Endothelial cell of umbilical vein (primary cell): Measurements from ENCODE around the gene SUPT3H. TPM values are rescaled to one million over a fixed set of nuclear protein-coding genes. Genes with fewer than 3 reads are reported as not detected.

Experiments
- BruUV-seq: library from RNA; stranded (reverse); fragments of 400-500 nt; replicated peaks from 2 replicates; lab custom pipeline; 2021; lab: Mats Ljungman, UMichigan
- CTCF ChIA-PET: fragments of 300-600, 350-600 bp; sonication (Branson Sonifier 250); formaldehyde crosslinking; loops from one replicate; lab custom pipeline; 2021; ENCODE audit warnings: antibody characterized with exemption, inconsistent platforms; lab: Charles Lee
- POLR2A ChIA-PET: fragments of 300-600, 350-600 bp; sonication (Branson Sonifier 250); formaldehyde crosslinking; loops from one replicate; lab custom pipeline; 2021; ENCODE audit warnings: antibody characterized with exemption, inconsistent platforms; lab: Charles Lee
- DNase-seq: peaks from one replicate; pipeline ENCODE4 v3.0.0-alpha.2; 2011; ENCODE audit warnings: low read depth, low spot score
- FAIRE-seq: peaks from 2 replicates; lab custom pipeline; 2011; peaks lifted over from hg19 to GRCh38; lab: Jason Lieb, UNC
- H2AFZ ChIP-seq: 2 replicates; pipeline ENCODE4 v1.6.0; 2012; ENCODE audit warnings: low read depth, low read length, control low read depth, inconsistent platforms
- H3K27ac ChIP-seq: 2 replicates; pipeline ENCODE4 v1.5.1; 2011; ENCODE audit warnings: low read depth, mild to moderate bottlenecking, control low read depth, low read length, moderate library complexity; ENCODE audit not compliant: insufficient read depth
- H3K27me3 ChIP-seq, 2 experiments: 2 replicates each; pipeline versions ENCODE4 v1.6.0 to v1.6.1; 2011; ENCODE audit warnings: low read length in 2 of 2, mixed read lengths in 1 of 2; ENCODE audit not compliant: control insufficient read depth in 2 of 2, insufficient read depth in 2 of 2
- H3K36me3 ChIP-seq, 2 experiments: 2 replicates in 1 of 2; 3 replicates in 1 of 2; pipeline ENCODE4 v1.5.1; 2011; ENCODE audit warnings: low read length in 2 of 2, mild to moderate bottlenecking in 1 of 2, moderate library complexity in 1 of 2; ENCODE audit not compliant: control insufficient read depth in 2 of 2, insufficient read depth in 2 of 2; ENCODE audit errors: extremely low read depth in 1 of 2
- H3K4me1 ChIP-seq: 3 replicates; pipeline ENCODE4 v1.5.1; 2011; ENCODE audit warnings: mild to moderate bottlenecking, low read length; ENCODE audit not compliant: control insufficient read depth, insufficient read depth; ENCODE audit errors: extremely low read depth
- H3K4me2 ChIP-seq: 2 replicates; pipeline ENCODE4 v1.6.1; 2011; ENCODE audit warnings: low read length, control low read depth, mixed read lengths; ENCODE audit not compliant: insufficient read depth
- H3K4me3 ChIP-seq, 3 experiments: fragments of 200-600 bp in 1 of 3; sonication (generic), shearing (Covaris generic) in 1 of 3; replicated peaks in 1 of 3; 2 replicates each; pipeline ENCODE4 v1.5.1; 2011 to 2016; ENCODE audit warnings: control low read depth in 3 of 3, low read length in 3 of 3, mild to moderate bottlenecking in 2 of 3, inconsistent platforms in 1 of 3, low read depth in 1 of 3, moderate library complexity in 1 of 3; ENCODE audit not compliant: insufficient read depth in 1 of 3
- H3K79me2 ChIP-seq: 2 replicates; pipeline ENCODE4 v1.6.0; 2012; ENCODE audit warnings: low read length, inconsistent platforms; ENCODE audit not compliant: control insufficient read depth, insufficient read depth
- H3K9ac ChIP-seq: replicated peaks from 2 replicates; pipeline ENCODE3; 2011; ENCODE audit warnings: low read length, control low read depth; ENCODE audit not compliant: insufficient read depth; ENCODE audit errors: extremely low read depth
- H3K9me1 ChIP-seq: replicated peaks from 3 replicates; pipeline ENCODE4 v1.6.0; 2011; ENCODE audit warnings: mild to moderate bottlenecking, low read length; ENCODE audit not compliant: control insufficient read depth, insufficient read depth; ENCODE audit errors: extremely low read depth
- H3K9me3 ChIP-seq: replicated peaks from 2 replicates; pipeline ENCODE4 v1.5.1; 2012; ENCODE audit warnings: low read length, inconsistent platforms; ENCODE audit not compliant: control insufficient read depth, insufficient read depth
- H4K20me1 ChIP-seq: replicated peaks from 2 replicates; pipeline ENCODE3; 2011; ENCODE audit warnings: mild to moderate bottlenecking, low read length; ENCODE audit not compliant: control insufficient read depth, insufficient read depth; ENCODE audit errors: extremely low read depth
- EZH2 ChIP-seq: IDR thresholded peaks from 2 replicates; pipeline ENCODE4 v1.6.1; 2012; ENCODE audit warnings: borderline replicate concordance, low read depth, mild to moderate bottlenecking, moderate library complexity, low read length, inconsistent platforms; ENCODE audit not compliant: severe bottlenecking
- FOS ChIP-seq: IDR thresholded peaks from 2 replicates; pipeline ENCODE4 v1.6.1; 2011; ENCODE audit warnings: mild to moderate bottlenecking, low read length, moderate library complexity, borderline replicate concordance; ENCODE audit not compliant: insufficient read depth
- GATA2 ChIP-seq: IDR thresholded peaks from 2 replicates; pipeline ENCODE4 v1.7.0; 2011; ENCODE audit warnings: low read depth, mild to moderate bottlenecking, moderate library complexity, mixed read lengths, low read length; ENCODE audit not compliant: insufficient read length, insufficient read depth
- JUN ChIP-seq: IDR thresholded peaks from 2 replicates; pipeline ENCODE4 v1.6.1; 2011; ENCODE audit warnings: borderline replicate concordance, low read depth; ENCODE audit not compliant: insufficient read length, insufficient read depth
- MYC ChIP-seq: IDR thresholded peaks from one replicate; pipeline ENCODE4 v1.6.1; 2011; ENCODE audit warnings: mild to moderate bottlenecking, low read depth, low read length
- POLR2A ChIP-seq: IDR thresholded peaks from 2 replicates; pipeline ENCODE4 v1.6.1; 2012; ENCODE audit warnings: low read depth, mild to moderate bottlenecking, control low read depth, low read length
- POLR2AphosphoS5 ChIP-seq: IDR thresholded peaks from 2 replicates; pipeline ENCODE4 v1.6.1; 2012; ENCODE audit warnings: low read depth, mild to moderate bottlenecking, control low read depth, low read length, moderate library complexity; ENCODE audit not compliant: insufficient read depth
- dilution Hi-C: fragments of 300-500 bp; cut with MboI; formaldehyde crosslinking; loops from one replicate; pipeline ENCODE4 v1.15.0; 2019; ENCODE audit warnings: low sequenced_read_pairs; ENCODE audit not compliant: extremely low pct_ligation_motif_present
- intact Hi-C: fragments of 100-400 bp; cut with micrococcal nuclease; formaldehyde crosslinking; loops from one replicate; pipeline ENCODE4 v1.10.0; 2022
- polyA plus RNA-seq, 4 experiments: library from polyadenylated mRNA; depleted of rRNA in 3 of 4; stranded (reverse) in 3 of 4; unstranded in 1 of 4; fragments of >200 nt; gene quantifications; 2 replicates each; pipeline versions ENCODE4 v1.2.1 to v1.2.3, GENCODE V29; 2011 to 2012; ENCODE audit warnings: missing spikeins in 1 of 4
- total RNA-seq: library from RNA; stranded (reverse); gene quantifications from 2 replicates; pipeline ENCODE4 v1.2.3, GENCODE V29; 2021
- TF ChIP-seq, protein P1 (sequence below): IDR thresholded peaks from 2 replicates; pipeline ENCODE4 v1.6.1; 2011; ENCODE audit not compliant: insufficient read depth, insufficient read length
- TF ChIP-seq, protein P2 (sequence below), 2 donors: IDR thresholded peaks; 1 replicate in 1 of 2; 2 replicates in 1 of 2; pipeline ENCODE4 v1.5.1; 2011; ENCODE audit warnings: low read length in 2 of 2, mild to moderate bottlenecking in 2 of 2, moderate library complexity in 2 of 2, control low read depth in 1 of 2, inconsistent platforms in 1 of 2, low read depth in 1 of 2; ENCODE audit not compliant: insufficient read depth in 1 of 2; ENCODE audit errors: extremely low read depth in 1 of 2

Gene SUPT3H
- total and polyA plus RNA-seq, 2 donors (not counting 3 experiments of a cell fraction or from before 2014, with no cell fraction given) = 8.3 to 9.8 TPM

DNA sequence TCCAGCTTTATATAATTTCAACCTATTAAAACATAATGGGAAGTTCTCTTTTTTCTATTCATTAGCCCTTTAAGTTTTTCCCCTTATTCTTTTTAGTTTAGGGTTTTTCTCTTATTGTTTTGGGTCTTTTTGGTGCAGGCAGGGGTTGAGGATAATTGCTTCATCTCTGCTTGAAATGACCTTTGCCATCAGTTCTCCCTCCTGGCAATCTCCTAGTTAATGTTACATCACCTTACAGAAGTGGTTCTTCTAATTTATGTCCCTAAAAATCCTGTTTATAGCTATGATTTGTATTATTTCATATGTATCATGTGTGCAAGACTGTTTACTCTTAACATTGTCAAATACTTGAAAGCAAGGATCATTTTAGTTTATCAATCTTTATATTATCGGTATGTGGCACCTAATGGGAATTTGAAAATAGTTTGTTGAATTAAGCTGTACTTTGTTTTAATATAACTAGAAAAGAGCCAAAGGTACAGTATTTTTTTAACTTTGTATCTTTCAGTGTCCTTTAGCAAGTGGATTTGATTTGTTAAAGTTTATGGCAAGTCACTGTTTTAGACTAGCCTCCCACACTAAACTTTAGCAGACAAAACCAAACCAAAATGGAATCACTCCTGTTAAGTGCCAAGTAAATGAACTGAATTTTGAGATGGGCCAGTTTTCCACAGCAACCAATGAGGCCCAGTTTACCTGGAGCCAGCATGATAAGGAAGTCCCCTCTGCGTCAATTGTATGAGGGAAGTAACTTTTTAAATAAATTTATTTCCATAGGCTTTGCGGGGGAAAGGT is 76.2 kb downstream of the SUPT3H start:
- intact Hi-C loops = no loop called here
- no peaks in the 10 kb centered on the region for H3K36me3 ChIP-seq
- H3K9ac ChIP-seq = no peak overlapping the region
- DNase-seq = no peak
- no peaks in the 10 kb centered on the region for H4K20me1 ChIP-seq
- dilution Hi-C loops = no loop called here
- H3K79me2 ChIP-seq = no peaks in the 10 kb centered on the region
- no peaks in the 10 kb centered on the region for H3K27me3 ChIP-seq
- H3K4me2 ChIP-seq = no peak overlapping the region
- ChIA-PET POLR2A (interaction anchor here (0.6 kb wide), 1 partner anchor 12 kb away, joined by 3 read pairs; no protein-coding TSS in a partner anchor), CTCF (interaction anchor here (0.7 to 2.2 kb wide), 3 partner anchors 10 to 413 kb away, joined by 3 to 6 read pairs (median 3); no protein-coding TSS in a partner anchor)
- TF ChIP-seq GATA2 = no peak
- no peak for TF ChIP-seq EZH2
- TF ChIP-seq FOS = no peak
- TF ChIP-seq, protein P1, sequence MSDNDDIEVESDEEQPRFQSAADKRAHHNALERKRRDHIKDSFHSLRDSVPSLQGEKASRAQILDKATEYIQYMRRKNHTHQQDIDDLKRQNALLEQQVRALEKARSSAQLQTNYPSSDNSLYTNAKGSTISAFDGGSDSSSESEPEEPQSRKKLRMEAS = no peak
- no peak for TF ChIP-seq POLR2A
- TF ChIP-seq, protein P2, sequence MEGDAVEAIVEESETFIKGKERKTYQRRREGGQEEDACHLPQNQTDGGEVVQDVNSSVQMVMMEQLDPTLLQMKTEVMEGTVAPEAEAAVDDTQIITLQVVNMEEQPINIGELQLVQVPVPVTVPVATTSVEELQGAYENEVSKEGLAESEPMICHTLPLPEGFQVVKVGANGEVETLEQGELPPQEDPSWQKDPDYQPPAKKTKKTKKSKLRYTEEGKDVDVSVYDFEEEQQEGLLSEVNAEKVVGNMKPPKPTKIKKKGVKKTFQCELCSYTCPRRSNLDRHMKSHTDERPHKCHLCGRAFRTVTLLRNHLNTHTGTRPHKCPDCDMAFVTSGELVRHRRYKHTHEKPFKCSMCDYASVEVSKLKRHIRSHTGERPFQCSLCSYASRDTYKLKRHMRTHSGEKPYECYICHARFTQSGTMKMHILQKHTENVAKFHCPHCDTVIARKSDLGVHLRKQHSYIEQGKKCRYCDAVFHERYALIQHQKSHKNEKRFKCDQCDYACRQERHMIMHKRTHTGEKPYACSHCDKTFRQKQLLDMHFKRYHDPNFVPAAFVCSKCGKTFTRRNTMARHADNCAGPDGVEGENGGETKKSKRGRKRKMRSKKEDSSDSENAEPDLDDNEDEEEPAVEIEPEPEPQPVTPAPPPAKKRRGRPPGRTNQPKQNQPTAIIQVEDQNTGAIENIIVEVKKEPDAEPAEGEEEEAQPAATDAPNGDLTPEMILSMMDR (IDR thresholded peaks at IDR 0.05; ENCODE audit: extremely low read depth in 1 of 2, insufficient read depth in 1 of 2, low read depth in 1 of 2, low read length in 2 of 2) = no peak
- TF ChIP-seq MYC = no peak
- no peak for TF ChIP-seq JUN
- TF ChIP-seq POLR2AphosphoS5 = no peak
- H3K4me3 ChIP-seq = no peak overlapping the region
- no peaks in the 10 kb centered on the region for H3K9me1 ChIP-seq
- no peak overlapping the region for H2AFZ ChIP-seq
- H3K9me3 ChIP-seq = no peaks in the 10 kb centered on the region
- no peak for FAIRE-seq
- no peaks in the 10 kb centered on the region for H3K4me1 ChIP-seq
- no TSS peak for BruUV-seq
- no peak overlapping the region for H3K27ac ChIP-seq
